C4-2B (cell line): ENCODE data around the gene RBM15B.

Source experiments
- CTCF ChIP-seq: fragments of 450-650 bp; conservative IDR thresholded peaks from 2 replicates; pipeline ENCODE4 v1.5.1; 2017; ENCODE audit warnings: mild to moderate bottlenecking
- ZFX ChIP-seq: fragments of 450-650 bp; IDR thresholded peaks from 2 replicates; pipeline ENCODE4 v1.6.1; 2017

GRCh38 chr3:51388286-51389029, 2.6 kb upstream of the RBM15B start:
- peak; percentile 19 for TF ChIP-seq CTCF
- TF ChIP-seq ZFX: no peak
